Left ventricle myocardium inferior (tissue), 1 donor: Measurements from ENCODE around the gene SLC22A17. TPM values are rescaled to one million over a fixed set of nuclear protein-coding genes. Genes with fewer than 3 reads are reported as not detected.

Experiments used
- DNase-seq: peaks from one replicate; pipeline ENCODE4 v3.0.0-alpha.2; 2020
- H3K27ac ChIP-seq: fragments of 200-600 bp; replicated peaks from 2 replicates; pipeline ENCODE4 v1.8.0; 2021
- H3K27me3 ChIP-seq: fragments of 200-600 bp; 2 replicates; pipeline ENCODE4 v1.8.0; 2021; ENCODE audit warnings: low read depth
- H3K36me3 ChIP-seq: fragments of 200-600 bp; 2 replicates; pipeline ENCODE4 v1.8.0; 2021
- H3K4me1 ChIP-seq: fragments of 200-600 bp; 2 replicates; pipeline ENCODE4 v1.8.0; 2021
- H3K4me3 ChIP-seq: fragments of 200-600 bp; 2 replicates; pipeline ENCODE4 v1.8.0; 2021; ENCODE audit warnings: mild to moderate bottlenecking, moderate library complexity
- H3K9me3 ChIP-seq: fragments of 200-600 bp; replicated peaks from 2 replicates; pipeline ENCODE4 v1.8.0; 2021
- CTCF ChIP-seq: fragments of 200-600 bp; IDR thresholded peaks from 2 replicates; pipeline ENCODE4 v1.8.0; 2021; ENCODE audit warnings: antibody characterized with exemption, mild to moderate bottlenecking, borderline replicate concordance
- intact Hi-C: fragments of 100-400 bp; cut with micrococcal nuclease; formaldehyde crosslinking; loops from one replicate; pipeline ENCODE4 v1.11.0; 2022
- total RNA-seq: library from RNA; stranded (reverse); fragmentation: NEBNext Ultra II Directional; extraction: Animal tissue kit (Norgen Biotek cat#: 25700); gene quantifications from one replicate; pipeline ENCODE4 v1.2.1, GENCODE V29; 2021
- donor health status: DM: no; HTN: yes; CAD: no; lungs with severe emphysema.

Gene SLC22A17
- total RNA-seq, 1 donor from 2014 or later = 9.7 TPM

DNA sequence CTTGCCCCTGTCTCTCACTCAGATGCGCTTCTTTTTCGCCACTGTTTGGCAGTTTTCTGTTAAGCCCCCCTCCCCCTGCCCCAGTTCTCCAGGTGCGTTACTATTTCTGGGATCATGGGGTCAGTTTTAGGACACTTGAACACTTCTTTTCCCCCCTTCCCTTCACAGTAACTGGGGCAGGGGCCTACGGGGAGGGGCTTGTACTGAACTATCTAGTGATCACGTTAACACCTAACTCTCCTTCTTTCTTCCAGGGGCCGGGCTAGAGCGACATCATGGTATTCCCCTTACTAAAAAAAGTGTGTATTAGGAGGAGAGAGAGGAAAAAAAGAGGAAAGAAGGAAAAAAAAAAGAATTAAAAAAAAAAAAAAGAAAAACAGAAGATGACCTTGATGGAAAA lies 27.7 kb downstream of the SLC22A17 start:
- Histone ChIP-seq H3K27me3 (no peaks in the 10 kb centered on the region), H3K4me3 (no peak overlapping the region), H3K27ac (no peak overlapping the region), H3K36me3 (peaks cover 28% of the 10 kb centered on the region), H3K4me1 (peaks cover 36% of the 10 kb centered on the region), H3K9me3 (no peaks in the 10 kb centered on the region)
- TF ChIP-seq CTCF = no peak
- DNase-seq = no peak
- intact Hi-C loops = loop anchor here (5.0 kb wide), 1 partner anchor 52 kb away; the partner anchor contains the start of gene CMTM5

GRCh38 chr14:23324455-23324846 lies 28.2 kb downstream of the SLC22A17 start:
- peaks cover 28% of the 10 kb centered on the region for H3K36me3 ChIP-seq
- intact Hi-C loops = no loop called here
- TF ChIP-seq CTCF = no peak
- H3K4me1 ChIP-seq = peaks cover 36% of the 10 kb centered on the region
- H3K4me3 ChIP-seq = no peak overlapping the region
- H3K27ac ChIP-seq = no peak overlapping the region
- no peak for DNase-seq
- no peaks in the 10 kb centered on the region for H3K9me3 ChIP-seq
- no peaks in the 10 kb centered on the region for H3K27me3 ChIP-seq

GRCh38 chr14:23323838-23324454 lies 28.7 kb downstream of the SLC22A17 start:
- no peaks in the 10 kb centered on the region for H3K27me3 ChIP-seq
- no peak for TF ChIP-seq CTCF
- DNase-seq = no peak
- H3K4me1 ChIP-seq = peaks cover 36% of the 10 kb centered on the region
- no peaks in the 10 kb centered on the region for H3K9me3 ChIP-seq
- intact Hi-C loops = no loop called here
- H3K36me3 ChIP-seq = peaks cover 28% of the 10 kb centered on the region
- H3K4me3 ChIP-seq = no peak overlapping the region
- no peak overlapping the region for H3K27ac ChIP-seq

GRCh38 chr14:23322568-23323517 lies 29.8 kb downstream of the SLC22A17 start:
- Histone ChIP-seq H3K27me3 (no peaks in the 10 kb centered on the region), H3K9me3 (no peaks in the 10 kb centered on the region), H3K27ac (peak overlapping the region; percentile 98), H3K4me3 (peak overlapping the region; percentile 97), H3K36me3 (peaks cover 28% of the 10 kb centered on the region), H3K4me1 (peaks cover 36% of the 10 kb centered on the region)
- intact Hi-C loops = no loop called here
- no peak for TF ChIP-seq CTCF
- no peak for DNase-seq

- Histone ChIP-seq H3K27me3 (no peaks in the 10 kb centered on the region), H3K4me3 (peak overlapping the region; percentile 97), H3K36me3 (peaks cover 28% of the 10 kb centered on the region), H3K9me3 (no peaks in the 10 kb centered on the region), H3K27ac (peak overlapping the region; percentile 98), H3K4me1 (peaks cover 36% of the 10 kb centered on the region)
- DNase-seq = peak; percentile 48
- no peak for TF ChIP-seq CTCF
- intact Hi-C loops = no loop called here
These were observed 30.8 kb downstream of the SLC22A17 start for GRCh38 chr14:23321572-23322547.
